GM20431 (cell line): ENCODE results near the gene KLK3.
"Not testable (repeated sequence)": the region's sequence is repeated elsewhere in the genome, so short reads cannot be mapped to it uniquely, and the experiment has no call there.

ENCODE experiments used
- in situ Hi-C: fragments of 300-500 bp; cut with MseI, MboI; formaldehyde crosslinking; loops from one replicate; pipeline ENCODE4 v1.15.0; 2020; ENCODE audit warnings: low sequenced_read_pairs; ENCODE audit not compliant: unreplicated experiment

KLK3 gene

DNA sequence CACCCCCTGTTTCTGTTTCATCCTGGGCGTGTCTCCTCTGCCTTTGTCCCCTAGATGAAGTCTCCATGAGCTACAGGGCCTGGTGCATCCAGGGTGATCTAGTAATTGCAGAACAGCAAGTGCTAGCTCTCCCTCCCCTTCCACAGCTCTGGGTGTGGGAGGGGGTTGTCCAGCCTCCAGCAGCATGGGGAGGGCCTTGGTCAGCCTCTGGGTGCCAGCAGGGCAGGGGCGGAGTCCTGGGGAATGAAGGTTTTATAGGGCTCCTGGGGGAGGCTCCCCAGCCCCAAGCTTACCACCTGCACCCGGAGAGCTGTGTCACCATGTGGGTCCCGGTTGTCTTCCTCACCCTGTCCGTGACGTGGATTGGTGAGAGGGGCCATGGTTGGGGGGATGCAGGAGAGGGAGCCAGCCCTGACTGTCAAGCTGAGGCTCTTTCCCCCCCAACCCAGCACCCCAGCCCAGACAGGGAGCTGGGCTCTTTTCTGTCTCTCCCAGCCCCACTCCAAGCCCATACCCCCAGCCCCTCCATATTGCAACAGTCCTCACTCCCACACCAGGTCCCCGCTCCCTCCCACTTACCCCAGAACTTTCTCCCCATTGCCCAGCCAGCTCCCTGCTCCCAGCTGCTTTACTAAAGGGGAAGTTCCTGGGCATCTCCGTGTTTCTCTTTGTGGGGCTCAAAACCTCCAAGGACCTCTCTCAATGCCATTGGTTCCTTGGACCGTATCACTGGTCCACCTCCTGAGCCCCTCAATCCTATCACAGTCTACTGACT is at the start of gene KLK3:
KLK3 (plus strand) TSS at position 280 of the 775 bp plus-strand sequence; CDS start at position 321, 41 bp downstream.
- in situ Hi-C loops = no loop called here

GRCh38 chr19:50808856-50809255 is 45.9 kb upstream of the KLK3 start:
- in situ Hi-C loops = no loop called here

DNA sequence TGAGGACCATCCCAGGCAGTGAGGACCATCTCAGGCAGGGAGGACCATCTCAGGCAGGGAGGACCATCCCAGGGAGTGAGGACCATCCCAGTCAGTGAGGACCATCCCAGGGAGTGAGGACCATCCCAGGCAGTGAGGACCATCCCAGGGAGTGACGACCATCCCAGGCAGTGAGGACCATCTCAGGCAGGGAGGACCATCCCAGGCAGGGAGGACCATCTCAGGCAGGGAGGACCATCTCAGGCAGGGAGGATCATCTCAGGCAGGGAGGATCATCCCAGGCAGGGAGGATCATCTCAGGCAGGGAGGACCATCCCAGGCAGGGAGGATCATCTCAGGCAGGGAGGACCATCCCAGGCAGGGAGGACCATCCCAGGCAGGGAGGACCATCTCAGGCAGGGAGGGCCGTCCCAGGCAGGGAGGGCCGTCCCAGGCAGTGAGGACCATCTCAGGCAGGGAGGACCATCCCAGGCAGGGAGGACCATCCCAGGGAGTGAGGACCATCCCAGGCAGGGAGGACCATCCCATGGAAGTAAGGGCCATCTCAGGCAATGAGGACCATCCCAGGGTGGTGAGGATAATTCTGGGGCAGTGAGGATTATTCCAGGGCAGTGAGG is 43.0 kb upstream of the KLK3 start:
- in situ Hi-C loops = not testable (repeated sequence)

DNA sequence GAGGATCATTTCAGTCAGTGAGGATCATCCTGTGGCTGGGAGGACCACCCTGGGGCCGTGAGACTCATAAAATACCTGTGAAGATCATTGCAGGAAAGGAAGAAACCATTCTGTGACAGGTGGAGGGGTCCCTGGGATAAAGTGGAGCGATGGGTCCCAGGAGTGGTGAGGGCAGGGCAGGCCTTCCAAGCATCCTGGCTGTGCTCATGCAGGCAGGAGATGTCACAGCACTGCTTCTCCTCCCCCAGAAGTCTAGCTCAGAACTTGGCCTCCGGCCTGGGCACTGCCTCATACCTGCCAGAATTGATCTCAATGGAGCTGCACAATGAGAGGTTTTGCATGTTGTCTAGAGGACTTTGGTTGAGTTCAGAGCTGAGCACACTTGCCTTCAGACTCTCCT is 42.2 kb upstream of the KLK3 start:
- in situ Hi-C loops = no loop called here

- in situ Hi-C loops = no loop called here
Measured at GRCh38 chr19:50814883-50815282, 39.8 kb upstream of the KLK3 start.

DNA sequence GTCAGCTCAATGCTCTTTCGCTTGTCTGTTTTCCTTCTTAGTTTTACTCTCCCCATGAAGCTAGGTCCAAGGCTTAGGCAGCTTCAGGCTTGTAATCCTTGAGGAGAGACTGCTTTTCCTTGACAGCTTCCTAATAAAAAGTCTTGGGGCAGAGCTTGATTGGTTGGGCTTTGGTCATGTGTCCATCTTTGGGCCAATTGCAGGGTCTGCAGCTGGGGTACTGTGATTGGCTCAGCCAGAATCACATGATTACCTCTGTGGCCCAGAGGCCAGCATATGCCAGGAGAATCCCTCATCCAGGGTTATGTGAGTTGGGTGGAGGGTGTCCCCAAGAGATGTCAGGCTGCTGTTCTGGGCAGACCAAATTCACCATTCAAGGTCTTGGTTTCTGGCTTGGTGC is 39.3 kb upstream of the KLK3 start:
- in situ Hi-C loops = no loop called here

GRCh38 chr19:50817941-50818858 is 36.5 kb upstream of the KLK3 start:
- in situ Hi-C loops = no loop called here

- in situ Hi-C loops = no loop called here
Measured at GRCh38 chr19:50818859-50819472, 35.7 kb upstream of the KLK3 start.

GRCh38 chr19:50819636-50820035 is 35.1 kb upstream of the KLK3 start:
- in situ Hi-C loops = no loop called here

GRCh38 chr19:50820086-50820485 is 34.6 kb upstream of the KLK3 start:
- in situ Hi-C loops = no loop called here

- in situ Hi-C loops = no loop called here
Measured at GRCh38 chr19:50820549-50821247, 34.0 kb upstream of the KLK3 start.

DNA sequence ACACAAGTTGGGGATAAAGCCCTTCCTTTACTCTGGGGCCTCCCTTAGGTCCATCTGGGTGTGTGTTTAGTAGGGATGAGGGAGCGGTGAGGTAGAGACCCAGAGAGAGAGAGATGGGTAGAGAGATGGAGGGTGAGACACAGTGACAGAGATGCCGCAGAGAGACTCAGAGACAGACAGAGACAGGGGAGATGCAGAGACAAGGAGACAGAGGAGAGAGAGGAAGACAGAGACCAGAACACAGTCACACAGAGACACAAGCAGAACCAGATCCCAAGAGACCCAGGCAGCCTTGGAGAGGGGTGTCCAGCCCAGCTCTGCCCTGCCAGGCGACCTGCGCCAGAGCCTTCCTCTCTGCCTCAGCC is 33.5 kb upstream of the KLK3 start:
- in situ Hi-C loops = no loop called here

- in situ Hi-C loops = no loop called here
Measured at GRCh38 chr19:50821622-50822021, 33.1 kb upstream of the KLK3 start.

DNA sequence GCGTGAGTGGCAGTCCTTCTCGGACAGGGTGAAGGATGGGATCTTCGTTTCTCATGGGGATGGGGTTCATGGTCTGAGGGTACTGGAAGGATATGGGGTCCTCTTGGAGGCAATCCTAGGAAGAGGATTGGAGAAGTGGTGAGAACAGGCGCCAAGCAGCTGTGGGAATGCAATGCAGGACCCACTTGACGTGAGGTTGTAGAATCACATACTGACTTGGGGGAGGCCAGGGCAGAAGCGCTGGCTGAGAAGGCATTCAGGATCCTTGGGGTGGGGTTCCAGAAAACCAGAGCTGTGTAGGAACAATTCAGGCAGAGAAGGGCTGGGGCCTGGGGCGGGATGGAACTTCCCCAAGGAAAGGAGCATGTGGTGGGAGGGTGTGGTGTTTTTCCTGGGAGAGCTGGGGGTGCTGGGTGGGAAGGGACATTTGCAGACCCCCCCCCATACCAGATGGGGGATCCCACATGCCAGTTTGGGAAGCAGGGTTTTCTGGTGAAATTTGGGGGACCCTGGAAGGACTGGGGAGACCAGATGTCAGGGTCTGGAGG is 32.0 kb upstream of the KLK3 start:
- in situ Hi-C loops = no loop called here

DNA sequence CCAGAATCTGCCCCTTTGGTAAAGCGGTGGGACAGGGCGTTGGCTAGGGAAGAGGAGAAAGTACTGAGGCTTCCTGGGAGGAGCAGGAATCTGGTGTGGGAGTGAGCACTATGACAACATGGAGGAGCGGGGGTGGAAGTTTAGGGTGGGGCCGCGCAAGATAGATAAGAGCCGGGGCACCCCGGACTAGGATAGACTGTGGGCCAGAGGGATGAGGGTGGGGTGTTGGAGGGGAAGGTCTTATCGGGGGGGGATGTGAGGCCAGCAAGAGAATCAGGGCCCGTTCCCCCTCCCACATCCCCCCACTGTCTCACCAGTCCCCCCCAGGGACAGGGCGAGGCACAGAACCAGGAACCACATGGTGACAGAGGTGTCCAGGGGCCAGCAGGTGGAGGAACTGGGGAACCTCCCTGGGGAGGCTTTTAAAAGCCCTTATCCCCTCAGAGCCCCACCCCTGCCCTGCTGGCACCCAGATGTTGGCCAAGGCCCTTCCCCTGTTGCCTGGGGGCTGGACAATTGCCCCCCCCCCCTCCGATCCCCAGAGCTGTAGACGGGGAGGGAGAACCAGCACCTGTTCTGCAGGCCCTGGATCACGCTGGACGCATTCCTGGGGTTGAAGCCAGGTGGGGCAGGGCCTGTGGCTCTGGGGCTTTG is 31.2 kb upstream of the KLK3 start, which contains the start of gene KLK1:
KLK1 (minus strand) TSS at position 399 of the 654 bp plus-strand sequence; CDS start at position 360, 39 bp downstream.
- in situ Hi-C loops = no loop called here

DNA sequence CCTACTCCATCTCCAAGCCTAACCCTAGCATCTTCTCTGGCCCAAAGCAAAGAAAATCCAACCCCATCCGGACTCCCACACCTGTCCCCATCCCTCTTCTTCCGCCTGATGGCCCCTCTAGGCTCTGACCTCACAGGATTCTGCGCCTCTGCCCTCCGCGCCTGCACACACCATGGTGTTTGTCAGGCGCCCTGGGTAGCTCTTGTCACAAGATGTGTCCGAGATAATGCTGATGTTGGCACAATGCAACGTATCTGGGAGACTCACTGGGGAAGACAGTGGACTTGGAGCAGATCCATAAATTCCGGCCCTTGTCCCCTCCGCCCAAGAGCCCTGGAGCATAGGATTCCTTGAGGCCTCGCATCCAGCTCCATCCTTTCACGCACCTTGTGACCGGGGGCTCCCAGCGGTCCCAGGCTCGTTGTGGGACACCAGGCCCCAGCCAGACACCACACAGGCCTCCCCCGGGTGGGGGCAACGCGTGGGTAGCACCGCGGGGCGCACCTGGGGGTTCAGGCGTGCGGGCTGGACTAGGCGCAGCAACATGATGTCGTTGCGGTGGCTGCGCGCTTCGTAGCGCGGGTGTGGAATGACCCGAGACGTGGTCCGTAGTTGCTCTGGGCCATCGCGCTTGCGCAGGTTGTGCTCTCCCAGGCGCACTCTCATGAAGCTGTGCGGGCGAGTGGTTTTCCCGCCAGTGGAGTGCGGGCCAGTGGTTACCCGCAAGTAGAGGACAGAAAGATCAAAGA is 28.0 kb upstream of the KLK3 start:
- in situ Hi-C loops = no loop called here

- in situ Hi-C loops = no loop called here
Measured at GRCh38 chr19:50827476-50827875, 27.2 kb upstream of the KLK3 start.

DNA sequence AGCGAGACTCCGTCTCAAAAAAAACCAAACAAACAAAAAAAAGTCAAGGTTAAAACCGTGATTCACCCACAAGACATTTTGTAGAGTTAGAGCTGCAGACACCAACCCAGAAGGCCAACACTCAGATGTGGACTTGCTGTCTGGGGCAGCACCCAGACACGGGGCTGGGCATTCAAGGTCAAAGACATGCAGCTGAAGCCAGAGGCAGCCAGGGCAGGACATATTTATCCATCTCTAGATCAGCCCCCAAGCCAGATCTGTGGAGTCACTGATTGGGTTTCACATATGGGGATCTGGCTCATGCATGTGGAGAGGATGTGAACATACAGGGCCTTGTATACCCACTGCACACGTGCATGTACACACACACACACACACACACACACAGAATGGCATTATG is 24.9 kb upstream of the KLK3 start:
- in situ Hi-C loops = no loop called here
